Keratinocyte (primary cell): Measurements from ENCODE around the gene CNNM1. TPM values are rescaled to one million over a fixed set of nuclear protein-coding genes. Genes with fewer than 3 reads are reported as not detected.
A peak's percentile ranks its signal among the peaks of the same experiment; 100 is the strongest.

Source experiments
- DNase-seq: peaks from one replicate; pipeline ENCODE4 v3.0.0-alpha.2; 2011; ENCODE audit warnings: low read depth, missing footprints, low spot score
- FAIRE-seq: peaks from 2 replicates; lab custom pipeline; 2011; peaks lifted over from hg19 to GRCh38; lab: Jason Lieb, UNC
- H2AFZ ChIP-seq: 2 replicates; pipeline ENCODE4 v1.6.0; 2012; ENCODE audit warnings: low read length, control low read depth, inconsistent platforms; ENCODE audit not compliant: control insufficient read depth
- H3K27ac ChIP-seq: 2 replicates; pipeline ENCODE4 v1.5.1; 2011; ENCODE audit warnings: low read length; ENCODE audit not compliant: control insufficient read depth, insufficient read depth
- H3K27me3 ChIP-seq: 3 replicates; pipeline ENCODE4 v1.6.0; 2011; ENCODE audit warnings: low read length; ENCODE audit not compliant: control insufficient read depth, insufficient read depth; ENCODE audit errors: extremely low read depth
- H3K36me3 ChIP-seq, 2 experiments: 2 replicates in 1 of 2; 3 replicates in 1 of 2; pipeline ENCODE4 v1.5.1; 2011; ENCODE audit warnings: low read length in 2 of 2, mild to moderate bottlenecking in 1 of 2; ENCODE audit not compliant: control insufficient read depth in 2 of 2, insufficient read depth in 2 of 2; ENCODE audit errors: extremely low read depth in 1 of 2
- H3K4me1 ChIP-seq: 3 replicates; pipeline ENCODE4 v1.5.1; 2011; ENCODE audit warnings: low read length; ENCODE audit not compliant: control insufficient read depth, insufficient read depth; ENCODE audit errors: extremely low read depth
- H3K4me2 ChIP-seq: 3 replicates; pipeline ENCODE4 v1.6.0; 2011; ENCODE audit warnings: low read depth, low read length; ENCODE audit not compliant: control insufficient read depth, insufficient read depth; ENCODE audit errors: extremely low read depth
- H3K4me3 ChIP-seq, 3 experiments: fragments of 200-600 bp in 1 of 3; sonication (generic) in 1 of 3; 2 replicates in 2 of 3; 3 replicates in 1 of 3; pipeline ENCODE4 v1.5.1; 2011 to 2016; ENCODE audit warnings: low read length in 3 of 3, mild to moderate bottlenecking in 3 of 3, control low read depth in 2 of 3, inconsistent platforms in 1 of 3, low read depth in 1 of 3, mixed read lengths in 1 of 3, mixed run types in 1 of 3, moderate library complexity in 1 of 3; ENCODE audit not compliant: control insufficient read depth in 2 of 3, insufficient read depth in 2 of 3; ENCODE audit errors: extremely low read depth in 1 of 3
- H3K79me2 ChIP-seq: 2 replicates; pipeline ENCODE4 v1.6.0; 2012; ENCODE audit warnings: low read length; ENCODE audit not compliant: control insufficient read depth, insufficient read depth
- H3K9ac ChIP-seq: 3 replicates; pipeline ENCODE4 v1.6.0; 2011; ENCODE audit warnings: low read length; ENCODE audit not compliant: control insufficient read depth, insufficient read depth; ENCODE audit errors: extremely low read depth
- H3K9me1 ChIP-seq: 3 replicates; pipeline ENCODE4 v1.6.0; 2011; ENCODE audit warnings: low read length; ENCODE audit not compliant: control insufficient read depth, insufficient read depth; ENCODE audit errors: extremely low read depth
- H3K9me3 ChIP-seq: 2 replicates; pipeline ENCODE4 v1.5.1; 2012; ENCODE audit warnings: low read depth, low read length; ENCODE audit not compliant: control insufficient read depth
- H4K20me1 ChIP-seq: 3 replicates; pipeline ENCODE4 v1.6.0; 2011; ENCODE audit warnings: low read length; ENCODE audit not compliant: control insufficient read depth, insufficient read depth; ENCODE audit errors: extremely low read depth
- CTCF ChIP-seq, 3 experiments: IDR thresholded peaks in 1 of 3; conservative IDR thresholded peaks in 1 of 3; optimal IDR thresholded peaks in 1 of 3; 2 replicates in 2 of 3; 3 replicates in 1 of 3; pipeline versions ENCODE3 to v1.5.1; 2011; ENCODE audit warnings: low read length in 3 of 3, mild to moderate bottlenecking in 3 of 3, moderate library complexity in 2 of 3, control low read depth in 1 of 3, inconsistent platforms in 1 of 3; ENCODE audit not compliant: insufficient read depth in 2 of 3; ENCODE audit errors: extremely low read depth in 1 of 3
- EZH2 ChIP-seq: IDR thresholded peaks from one replicate; pipeline ENCODE4 v1.6.1; 2012; ENCODE audit warnings: inconsistent platforms, mild to moderate bottlenecking, low read length, moderate library complexity
- dilution Hi-C: fragments of 300-500 bp; cut with MboI; formaldehyde crosslinking; loops from one replicate; pipeline ENCODE4 v1.7.0; 2020; ENCODE audit warnings: low sequenced_read_pairs; ENCODE audit not compliant: extremely low pct_ligation_motif_present
- polyA plus RNA-seq, 5 experiments: library from polyadenylated mRNA; depleted of rRNA in 3 of 5; stranded (reverse) in 3 of 5; stranded (forward) in 1 of 5; unstranded in 1 of 5; fragments of >200 nt; gene quantifications; 1 replicate in 1 of 5; 2 replicates in 3 of 5; 3 replicates in 1 of 5; pipeline versions ENCODE4 v1.2.1 to v1.2.3, GENCODE V29; 2011 to 2012; ENCODE audit warnings: missing spikeins in 2 of 5, low read depth in 1 of 5, low replicate concordance in 1 of 5

CNNM1 gene
- polyA plus RNA-seq, 1 donor (not counting 4 experiments of a cell fraction or from before 2014, with no cell fraction given): 0.83 TPM

DNA sequence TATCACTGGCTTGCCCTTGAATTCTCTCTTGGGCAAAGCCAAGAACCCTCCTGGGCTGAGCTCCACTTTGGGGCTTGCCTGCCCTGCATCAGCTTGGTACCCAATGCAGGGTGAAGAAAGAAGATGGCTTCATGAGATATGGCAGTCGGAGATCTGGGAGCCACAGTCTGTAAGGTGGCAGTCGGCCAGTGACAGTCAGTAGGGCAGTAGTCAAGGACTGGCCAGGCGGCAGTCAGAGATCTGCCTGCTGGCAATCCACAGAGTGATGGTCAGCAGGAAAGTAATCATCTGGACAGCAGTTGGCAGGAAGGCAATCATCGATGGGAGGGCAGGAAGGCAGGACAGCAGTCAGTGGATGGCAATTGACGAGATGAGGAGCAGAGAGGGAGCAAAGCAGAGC, 32.6 kb upstream of the CNNM1 start:
- no peaks in the 10 kb centered on the region for H3K79me2 ChIP-seq
- dilution Hi-C loops: no loop called here
- FAIRE-seq: no peak

DNA sequence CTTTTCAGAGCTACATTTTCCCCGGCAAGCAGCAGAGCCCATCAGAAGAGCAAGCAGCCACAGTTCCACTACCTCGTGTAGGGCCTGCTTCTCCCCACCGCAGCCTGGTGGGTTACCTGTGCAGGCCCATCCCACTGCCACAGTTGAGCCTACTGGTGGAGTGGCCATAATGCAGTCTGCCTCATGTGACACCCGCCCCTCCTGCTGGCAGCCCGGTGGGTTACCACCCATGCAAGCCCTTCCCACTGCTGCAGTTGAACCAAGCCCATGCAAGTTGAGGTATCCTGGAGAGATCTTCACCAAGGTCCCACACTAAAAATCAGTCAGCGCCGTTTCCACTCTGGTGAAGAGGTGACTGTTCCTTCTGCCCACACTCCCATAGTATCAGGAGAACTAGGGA, 32.1 kb upstream of the CNNM1 start:
- no peak overlapping the region for H2AFZ ChIP-seq
- no peak overlapping the region for H3K9ac ChIP-seq
- DNase-seq (no peak), FAIRE-seq (no peak)
- no peaks in the 10 kb centered on the region for H3K9me3 ChIP-seq
- H3K27ac ChIP-seq: no peak overlapping the region
- no peaks in the 10 kb centered on the region for H3K9me1 ChIP-seq
- no peak overlapping the region for H3K4me2 ChIP-seq
- H4K20me1 ChIP-seq: no peaks in the 10 kb centered on the region
- H3K27me3 ChIP-seq: no peaks in the 10 kb centered on the region
- no peaks in the 10 kb centered on the region for H3K79me2 ChIP-seq
- H3K36me3 ChIP-seq: no peaks in the 10 kb centered on the region
- peaks cover under 1% of the 10 kb centered on the region for H3K4me1 ChIP-seq
- dilution Hi-C loops: no loop called here
- H3K4me3 ChIP-seq: no peak overlapping the region
- TF ChIP-seq EZH2: no peak
- TF ChIP-seq CTCF (optimal IDR thresholded peaks at IDR 0.05 in 1 of 3, IDR thresholded peaks at IDR 0.05 in 1 of 3, conservative IDR thresholded peaks at IDR 0.05 in 1 of 3; ENCODE audit: extremely low read depth in 1 of 3, insufficient read depth in 2 of 3, low read length in 3 of 3): peak in 1 of 3 experiments; percentile 4

More for the DNA sequence above, 32.6 kb upstream of the CNNM1 start:
- Histone ChIP-seq H3K27ac (no peak overlapping the region), H4K20me1 (no peaks in the 10 kb centered on the region), H3K9ac (no peak overlapping the region), H3K9me3 (no peaks in the 10 kb centered on the region), H3K9me1 (no peaks in the 10 kb centered on the region), H3K4me2 (no peak overlapping the region), H3K4me1 (peaks cover 2% of the 10 kb centered on the region), H3K36me3 (no peaks in the 10 kb centered on the region), H3K27me3 (no peaks in the 10 kb centered on the region), H2AFZ (no peak overlapping the region), H3K4me3 (no peak overlapping the region)
- no peak for DNase-seq
- TF ChIP-seq CTCF (optimal IDR thresholded peaks at IDR 0.05 in 1 of 3, IDR thresholded peaks at IDR 0.05 in 1 of 3, conservative IDR thresholded peaks at IDR 0.05 in 1 of 3; ENCODE audit: extremely low read depth in 1 of 3, insufficient read depth in 2 of 3, low read length in 3 of 3): no peak
- TF ChIP-seq EZH2: no peak
